ELR (cell line): ENCODE results near the gene BZW1.

Source experiments
- DNase-seq: peaks from one replicate; pipeline ENCODE4 v3.0.0-alpha.2; 2015; ENCODE audit warnings: low read depth

Gene BZW1

DNA sequence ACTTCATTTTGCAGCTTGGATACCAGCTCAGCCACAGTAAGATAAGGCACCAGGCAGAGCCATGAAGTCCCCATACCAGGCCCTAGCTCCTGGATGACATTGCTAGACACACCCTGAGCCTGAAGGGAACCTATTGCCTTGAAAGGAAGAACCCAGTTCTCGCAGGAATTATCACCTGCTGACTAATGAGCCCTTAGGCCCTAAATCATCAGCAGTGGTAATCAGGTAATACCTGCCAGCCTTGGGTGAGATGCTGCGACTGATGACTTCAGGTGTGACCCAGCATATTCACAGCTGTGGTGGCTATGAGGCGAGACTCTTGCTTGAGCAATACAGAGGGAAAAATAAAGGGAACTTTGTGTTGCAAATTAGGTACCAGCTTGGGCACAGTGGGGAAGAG is 27.8 kb downstream of the BZW1 start:
- DNase-seq: no peak

DNA sequence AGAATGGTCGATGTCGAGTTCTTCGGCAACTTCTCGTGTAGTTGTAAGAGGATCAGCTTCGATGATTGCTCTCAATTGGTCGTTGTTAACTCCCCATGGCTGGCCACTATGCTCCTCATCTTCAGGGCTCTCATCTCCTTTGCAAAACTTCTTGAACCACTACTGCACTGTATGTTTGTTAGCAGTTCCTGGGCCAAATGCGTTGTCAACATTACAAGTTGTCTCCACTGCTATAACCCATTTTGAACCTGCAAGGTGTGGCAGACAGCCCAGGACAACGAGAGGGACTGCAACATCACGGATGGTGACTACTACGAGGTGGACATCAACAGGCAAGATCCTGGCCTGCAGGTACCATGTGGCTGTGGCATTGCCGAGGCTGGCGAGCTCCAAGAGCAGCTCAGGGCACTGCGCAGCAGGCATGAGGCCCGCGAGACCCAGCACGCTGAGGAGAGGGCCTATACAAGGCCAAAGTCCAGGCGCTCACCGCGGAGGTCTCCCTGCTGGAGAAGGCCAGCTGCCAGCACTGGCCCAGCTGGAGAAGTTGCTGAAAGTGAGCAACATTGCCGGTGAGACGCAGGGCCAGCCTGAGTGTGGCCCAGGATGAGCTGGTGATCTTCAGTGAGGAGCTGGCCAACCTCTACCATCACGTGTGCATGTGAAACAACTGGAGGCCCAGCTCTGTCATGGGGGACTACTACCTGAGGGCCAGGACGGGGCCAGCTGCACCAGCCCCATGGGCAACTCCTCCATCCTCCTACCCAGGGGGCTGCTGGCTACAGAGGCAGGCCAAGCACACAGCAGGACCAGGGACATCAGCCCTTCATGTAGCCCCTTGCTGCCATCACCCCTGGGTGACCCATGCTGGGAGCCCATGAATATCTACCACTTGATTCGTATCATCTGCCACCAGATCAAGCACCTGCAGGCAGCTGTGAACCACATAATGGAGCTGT is 32.6 kb downstream of the BZW1 start:
- DNase-seq: no peak

DNA sequence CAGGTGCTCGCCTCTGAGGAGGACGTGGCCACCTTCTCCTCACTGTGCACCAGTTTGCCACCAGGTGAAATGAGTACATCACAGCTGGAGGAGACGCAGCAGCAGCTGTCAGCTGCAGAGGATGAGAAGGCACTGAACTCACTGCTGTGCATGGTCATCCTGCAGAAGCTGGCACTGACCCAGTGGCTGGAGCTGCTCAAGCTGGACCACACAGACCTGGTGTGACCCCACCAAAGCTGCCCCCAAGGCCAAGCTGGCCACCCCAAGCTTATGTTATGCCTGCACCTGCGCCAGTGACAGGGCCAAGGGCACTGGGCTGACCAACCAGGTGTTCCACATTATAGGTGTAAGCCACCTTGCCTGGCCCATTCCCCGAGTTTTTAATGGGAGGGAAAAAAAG is 33.5 kb downstream of the BZW1 start:
- DNase-seq: no peak

DNA sequence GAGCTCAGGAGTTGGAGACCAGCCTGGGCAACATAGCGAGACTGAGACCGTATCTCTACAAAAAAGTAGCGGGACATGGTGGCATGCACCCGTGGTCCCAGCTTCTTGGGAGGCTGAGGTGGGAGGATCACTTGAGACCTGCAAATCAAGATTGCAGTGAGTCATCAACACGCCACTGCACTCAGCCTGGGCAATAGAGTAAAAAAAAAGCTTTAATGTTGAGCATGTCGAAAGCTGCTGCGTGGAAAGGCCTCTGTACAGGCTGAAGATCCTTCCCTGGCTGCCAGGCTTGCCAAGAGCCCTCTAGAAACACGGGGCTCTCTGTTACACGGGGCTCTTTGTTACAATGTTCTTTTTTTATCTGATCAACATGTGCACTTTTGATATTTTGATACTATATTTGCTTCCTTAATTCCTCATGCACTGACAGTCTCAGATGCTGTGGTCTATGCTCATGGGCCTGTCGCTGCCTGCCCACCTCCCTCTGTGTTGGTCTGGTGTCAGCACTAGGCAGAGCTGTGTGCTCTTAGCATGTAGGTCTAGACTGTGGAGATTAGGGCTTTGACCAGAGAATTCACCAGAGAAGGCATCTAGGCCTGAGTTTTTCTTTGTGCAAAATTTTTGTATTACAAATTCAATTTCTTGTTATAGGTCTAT is 34.1 kb downstream of the BZW1 start:
- no peak for DNase-seq

DNA sequence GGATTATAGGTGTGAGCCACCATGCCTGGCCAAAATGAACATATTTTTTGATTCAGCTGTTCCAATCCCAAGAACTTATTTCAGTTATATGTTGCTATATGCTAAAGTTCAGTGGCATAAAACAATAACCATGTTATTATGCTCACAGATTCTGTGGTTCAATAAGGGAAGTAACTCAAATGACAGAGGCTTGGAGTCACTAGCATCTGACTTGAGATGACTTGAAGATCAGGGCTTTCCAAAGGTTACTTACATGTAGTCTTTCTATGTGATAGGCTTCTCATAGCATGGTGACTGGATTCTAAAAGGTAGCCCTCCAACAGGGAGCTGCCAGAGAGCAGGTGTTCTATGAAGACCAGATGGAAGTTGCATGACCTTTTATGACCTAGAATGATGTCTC is 35.6 kb downstream of the BZW1 start:
- DNase-seq: no peak

DNA sequence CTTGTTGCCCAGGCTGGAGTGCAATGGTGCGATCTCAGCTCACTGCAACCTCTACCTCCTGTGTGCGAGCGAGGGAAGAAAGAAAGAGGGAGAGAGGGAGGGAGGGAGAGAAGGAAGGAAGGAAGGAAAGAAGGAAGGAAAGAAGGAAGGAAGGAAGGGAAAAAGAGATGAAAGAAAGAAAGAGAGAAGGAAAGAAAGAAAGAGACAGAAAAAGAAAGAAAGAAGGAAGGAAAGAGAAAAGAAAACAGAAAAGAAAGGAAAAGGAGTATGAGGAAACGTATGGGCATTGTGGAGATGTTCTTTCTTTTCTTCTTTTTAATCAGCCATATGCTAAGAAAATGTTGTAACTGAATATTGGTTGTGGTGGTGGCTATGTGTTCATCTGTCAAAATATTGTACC is 36.2 kb downstream of the BZW1 start:
- DNase-seq: no peak

DNA sequence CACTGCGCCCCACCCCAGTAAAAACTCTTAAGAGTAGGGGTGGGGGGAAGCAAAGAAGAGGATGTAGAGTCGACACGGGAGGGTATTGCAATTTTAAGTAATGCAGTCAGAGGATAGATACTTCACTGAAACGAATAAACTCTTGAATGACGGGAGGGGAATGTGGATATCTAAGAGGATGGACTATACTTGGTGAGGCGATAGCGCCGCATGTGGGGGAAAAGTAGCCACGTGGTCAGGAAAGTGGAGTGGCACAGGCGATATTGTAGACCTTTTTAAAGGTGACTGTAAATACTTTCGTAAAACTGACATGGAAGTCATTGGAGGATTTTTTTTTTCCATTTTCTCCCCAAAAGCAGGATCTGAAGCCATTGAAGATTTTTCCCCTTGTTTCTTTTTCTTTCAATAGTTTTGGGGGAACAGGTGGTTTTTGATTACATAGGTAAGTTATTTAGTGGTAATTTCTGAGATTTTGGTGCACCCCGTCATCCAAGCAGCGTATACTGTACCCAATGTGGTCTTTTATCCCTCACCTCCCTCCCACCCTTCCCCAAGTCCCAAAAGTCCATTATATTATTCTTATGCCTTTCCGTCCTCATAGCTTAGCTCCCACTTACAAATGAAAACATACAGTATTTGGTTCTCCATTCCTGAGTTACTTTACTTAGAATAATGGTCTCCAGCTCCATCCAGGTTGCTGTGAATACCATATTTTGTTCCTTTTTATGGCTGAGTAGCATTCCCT is 39.0 kb downstream of the BZW1 start:
- DNase-seq: no peak

DNA sequence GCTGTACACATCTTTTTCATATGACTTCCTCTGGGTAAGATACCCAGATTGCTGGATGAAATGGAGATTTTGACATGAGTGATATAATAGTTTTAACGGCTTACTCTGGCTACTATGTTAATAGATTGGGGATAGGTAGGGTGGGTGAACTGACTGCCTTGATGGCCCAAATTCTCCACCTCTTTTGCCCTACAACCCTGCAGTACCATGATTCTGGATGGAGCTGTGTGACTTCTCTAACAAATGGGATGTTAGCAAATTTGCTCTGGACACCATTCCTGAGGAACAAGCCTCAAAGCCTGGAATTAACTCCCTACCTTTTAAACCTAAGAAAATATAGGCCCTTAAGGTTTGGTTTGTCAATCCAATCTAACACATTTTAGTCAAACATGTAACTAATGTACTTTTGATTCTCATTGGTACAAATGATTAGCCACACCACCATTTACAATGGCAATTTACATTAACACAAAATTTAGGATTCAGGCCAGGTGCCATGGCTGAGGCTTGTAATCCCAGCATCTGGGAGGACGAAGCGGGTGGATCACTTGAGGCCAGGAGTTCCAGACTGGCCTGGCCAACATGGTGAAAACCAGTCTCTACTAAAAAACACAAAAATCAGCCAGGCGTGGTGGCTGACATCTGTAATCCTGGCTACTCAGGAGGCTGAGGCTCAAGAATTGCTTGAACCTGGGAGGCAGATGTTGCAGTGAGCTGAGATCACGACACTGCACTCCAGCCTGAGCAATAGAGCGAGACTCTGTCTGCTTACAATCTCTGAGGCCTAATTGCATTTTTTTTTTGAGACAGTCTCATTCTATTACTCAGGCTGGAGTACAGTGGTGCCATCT is 39.9 kb downstream of the BZW1 start:
- DNase-seq: no peak

DNA sequence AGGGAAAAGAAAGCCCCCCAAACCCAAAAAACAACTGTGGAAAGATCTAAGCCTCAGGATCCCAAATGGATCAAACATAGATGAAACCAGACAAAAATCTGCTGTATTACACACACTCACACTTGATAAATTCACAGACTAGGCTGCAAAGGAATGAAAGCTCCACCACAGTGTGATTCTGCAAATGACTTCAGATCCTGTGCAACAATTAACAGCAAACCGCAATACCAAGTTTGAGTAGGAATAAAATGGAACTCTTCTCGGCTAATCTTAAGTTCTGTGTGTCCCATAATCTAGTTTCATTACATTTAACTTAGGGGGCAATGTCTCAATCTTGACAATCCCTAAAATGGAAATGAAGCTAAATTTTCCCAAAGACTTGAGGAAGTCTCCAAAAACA is 40.9 kb downstream of the BZW1 start:
- DNase-seq: no peak

DNA sequence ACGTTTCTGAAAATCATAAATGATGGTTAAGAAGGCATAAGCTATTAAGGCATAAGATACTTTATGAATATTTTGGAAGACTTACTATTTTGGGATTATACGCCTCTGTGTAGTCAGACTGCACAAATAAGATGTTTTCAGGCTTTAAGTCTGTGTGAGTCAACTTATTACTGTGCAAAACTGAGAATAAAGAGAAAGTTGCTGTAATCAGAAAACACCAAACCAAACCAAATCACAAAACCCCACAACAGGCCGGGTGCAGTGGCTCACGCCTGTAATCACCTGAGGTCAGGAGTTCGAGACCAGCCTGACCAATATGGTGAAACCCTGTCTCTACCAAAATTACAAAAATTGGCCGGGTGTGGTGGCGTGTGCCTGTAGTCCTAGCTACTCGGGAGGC is 45.1 kb downstream of the BZW1 start:
- DNase-seq: no peak

DNA sequence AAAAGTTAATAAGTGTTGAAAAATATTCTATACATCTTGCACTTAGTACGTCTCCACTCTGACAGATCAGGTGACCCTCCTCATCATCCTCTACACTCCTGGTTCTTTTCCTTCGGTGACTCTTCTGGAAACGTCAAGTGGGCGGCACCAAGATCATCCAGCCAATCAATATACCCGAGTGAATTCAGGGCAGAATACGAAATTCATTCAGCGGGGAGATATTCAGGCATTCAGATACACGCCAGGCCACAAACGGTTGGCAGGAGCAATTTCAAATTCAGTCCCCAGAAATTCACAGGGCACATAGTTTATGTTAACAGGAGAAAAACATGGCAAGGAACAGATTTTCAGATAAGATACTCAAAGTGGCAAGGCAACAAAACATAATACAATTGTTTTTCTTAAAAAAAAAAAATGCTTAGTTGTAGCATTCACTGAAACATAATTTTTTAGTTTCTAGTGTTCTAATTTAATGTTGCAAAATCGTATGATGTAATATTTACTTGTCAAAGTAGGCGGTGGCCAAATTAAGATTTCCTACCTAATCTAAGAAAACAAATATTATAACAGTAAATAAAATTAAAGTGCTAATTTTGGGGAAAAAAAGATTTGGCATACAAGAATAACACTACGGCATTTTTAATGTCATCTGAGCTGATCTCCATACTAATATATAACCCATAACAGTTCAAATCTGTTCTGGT is 48.5 kb downstream of the BZW1 start:
- DNase-seq: no peak

DNA sequence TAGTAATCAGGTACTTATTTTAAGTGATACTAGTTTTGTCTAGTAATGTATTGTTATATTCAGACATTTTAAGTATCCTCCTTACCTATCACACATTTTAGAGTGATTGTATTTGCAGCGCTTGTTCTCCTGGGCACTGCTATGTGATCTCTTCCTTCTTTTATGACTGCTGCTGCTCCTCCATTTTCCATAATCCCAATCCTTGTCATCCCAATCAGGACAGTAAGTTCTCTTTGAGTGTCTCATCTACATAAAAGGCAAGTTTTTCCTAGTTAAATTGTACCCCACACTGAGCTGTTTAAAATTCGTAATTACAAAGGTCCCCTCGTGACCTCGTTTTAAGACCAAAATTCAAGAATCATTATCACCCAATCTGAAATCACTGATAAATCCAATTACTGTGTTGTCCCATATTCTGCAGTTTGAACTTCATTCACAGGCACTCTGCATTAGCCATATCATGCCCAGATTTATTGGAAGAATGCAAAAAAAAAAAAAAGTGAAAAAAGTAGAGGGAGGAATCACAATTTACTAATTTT is 50.0 kb downstream of the BZW1 start:
- DNase-seq: no peak

DNA sequence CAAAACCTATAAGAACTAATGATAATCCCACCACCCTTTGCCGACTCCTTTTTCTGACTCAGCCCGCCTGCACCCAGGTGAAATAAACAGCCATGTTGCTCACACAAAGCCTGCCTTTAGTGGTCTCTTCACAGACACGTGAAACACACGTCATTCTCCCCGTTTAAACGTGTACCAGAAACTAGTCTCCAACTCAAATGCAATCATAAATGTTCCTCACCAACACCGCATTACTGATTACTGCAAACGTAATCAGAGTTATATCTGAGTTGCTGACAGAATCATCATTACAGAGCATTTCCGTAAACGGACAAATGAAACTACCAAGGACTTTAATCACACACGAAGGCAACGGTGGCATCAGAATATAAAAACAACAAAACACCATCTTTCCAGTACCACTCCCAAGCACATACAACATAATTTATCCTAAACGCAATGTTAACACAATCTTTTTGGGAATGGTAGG is 50.9 kb downstream of the BZW1 start:
- peak; percentile 88 for DNase-seq

DNA sequence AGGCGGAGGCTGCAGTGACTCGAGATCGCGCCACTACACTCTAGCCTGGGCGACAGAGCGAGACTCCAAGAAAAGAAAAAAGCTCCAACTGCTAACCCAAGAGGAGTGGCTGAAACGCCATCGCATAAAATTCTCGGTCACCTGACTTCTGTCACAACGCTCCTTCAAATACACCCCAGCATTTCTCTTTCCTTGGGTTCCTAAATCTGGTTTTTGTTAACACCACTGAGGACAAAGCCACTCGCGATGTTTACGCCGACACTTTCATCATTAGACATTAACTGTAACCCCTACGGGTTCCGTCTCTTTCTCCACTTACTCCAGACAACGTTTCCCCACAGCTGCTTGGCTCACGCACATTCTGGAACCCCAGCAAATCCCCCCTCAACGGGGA is 52.1 kb downstream of the BZW1 start:
- peak; percentile 40 for DNase-seq

DNA sequence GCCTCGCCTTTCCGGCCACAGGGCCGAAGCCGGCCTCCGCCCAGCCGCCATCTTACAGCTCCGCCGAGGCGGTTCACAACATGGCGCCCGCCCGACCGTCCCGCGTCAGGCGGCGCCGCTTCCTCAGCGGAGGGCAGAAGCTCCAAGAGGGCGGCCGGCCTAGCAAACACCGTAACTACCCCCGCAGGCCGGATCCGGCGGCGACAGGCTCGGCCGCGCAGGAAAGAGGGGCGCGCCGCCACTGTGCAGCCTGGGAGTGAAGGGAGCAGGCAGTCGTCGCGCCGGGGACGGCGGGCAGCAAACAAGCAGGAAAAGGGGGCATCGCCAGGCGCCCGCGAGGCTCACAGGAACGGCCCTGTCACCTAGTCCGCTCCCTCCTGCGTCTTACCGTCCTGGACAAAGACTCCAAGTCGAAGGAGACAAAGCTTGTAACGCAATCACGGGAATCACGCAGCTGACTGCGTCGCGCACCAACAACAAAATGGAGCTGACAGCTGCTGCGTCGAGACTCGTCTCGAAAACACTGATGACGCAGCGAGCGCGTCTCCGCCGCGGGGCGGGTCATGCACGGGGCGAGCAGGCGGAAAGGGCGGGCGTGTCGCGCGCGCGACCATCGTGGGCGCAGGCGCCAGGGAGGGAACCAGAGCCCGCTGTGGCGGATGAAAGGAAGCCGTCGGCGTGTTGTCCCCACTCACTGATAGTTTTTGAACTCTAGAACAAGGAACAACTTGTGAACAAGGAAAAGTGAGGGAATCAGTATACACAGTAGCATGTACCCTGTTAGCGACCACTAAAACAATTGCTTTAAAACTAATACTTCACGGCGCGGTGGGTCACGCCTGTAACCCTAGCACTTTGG is 52.7 kb downstream of the BZW1 start, which contains the start of gene CLK1:
Gene CLK1 (minus strand): TSS at position 483 of the 859 bp plus-strand sequence. CDS start 2,796 bp downstream, outside the sequence.
- peak; percentile 95 for DNase-seq

DNA sequence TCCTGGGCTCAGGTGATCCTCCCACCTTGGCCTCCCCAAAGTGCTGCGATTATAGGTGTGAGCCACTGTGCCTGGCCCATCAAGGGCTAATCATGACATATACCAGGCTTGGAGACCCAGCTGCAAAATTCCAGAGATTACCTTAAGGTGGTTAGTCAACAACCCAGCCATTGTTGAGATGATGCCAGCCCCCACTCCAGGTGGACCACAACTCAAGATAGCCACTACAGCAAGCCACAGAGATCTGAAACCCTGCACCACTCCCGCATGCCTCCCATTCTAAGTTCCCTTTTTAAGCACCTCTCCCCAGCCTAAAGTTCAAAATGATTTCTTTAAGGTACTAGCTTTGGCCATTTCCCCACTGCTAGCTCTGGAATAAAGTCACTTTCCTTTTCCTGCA is 57.3 kb downstream of the BZW1 start:
- DNase-seq: no peak

DNA sequence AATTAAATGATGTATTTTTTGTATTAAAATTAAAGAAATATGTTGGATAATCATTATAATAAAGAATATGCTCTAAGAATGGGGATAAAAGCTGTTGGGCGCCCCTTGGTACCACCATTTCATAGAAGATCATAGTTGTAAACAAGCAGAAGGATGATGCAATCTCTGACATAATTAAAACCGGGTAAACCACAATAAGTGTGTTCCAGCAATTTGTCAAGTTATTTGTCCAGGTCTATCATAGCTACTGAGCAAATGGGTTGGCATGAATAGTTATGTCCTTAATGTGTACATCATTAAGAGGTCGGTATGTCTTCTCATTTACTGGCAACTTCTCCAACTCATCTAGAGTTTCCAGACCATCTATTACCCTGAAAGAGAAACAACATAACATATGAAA is 59.4 kb downstream of the BZW1 start:
- no peak for DNase-seq

DNA sequence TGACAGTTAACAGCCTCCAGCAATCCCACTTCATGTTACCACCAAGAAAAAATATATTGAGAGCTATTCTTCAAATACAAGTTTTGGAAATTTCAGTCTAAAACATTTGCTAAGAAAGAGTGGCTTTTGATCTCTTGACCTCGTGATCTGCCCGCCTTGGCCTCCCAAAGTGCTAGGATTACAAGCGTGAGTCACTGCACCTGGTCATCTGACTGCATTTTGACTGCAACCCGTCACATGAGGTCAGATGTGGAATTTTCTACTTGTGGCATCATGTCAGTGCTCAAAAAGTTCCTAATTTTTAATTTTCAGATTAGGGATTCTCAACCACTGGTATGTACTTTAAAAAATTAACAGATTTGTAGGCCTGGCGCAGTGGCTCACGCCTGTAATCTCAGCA is 61.9 kb downstream of the BZW1 start:
- no peak for DNase-seq
